IPS-11a (cell line): ENCODE results near the gene PATL2.
"Not testable (repeated sequence)": the region's sequence is repeated elsewhere in the genome, so short reads cannot be mapped to it uniquely, and the experiment has no call there.

Experiments used
- H3K4me3 ChIP-seq: one replicate; pipeline ENCODE4 v1.5.1; 2013; ENCODE audit warnings: low read depth, low read length, control low read depth

Gene PATL2

GRCh38 chr15:44719293-44719999 is 8.3 kb upstream of the PATL2 start:
- no peak overlapping the region for H3K4me3 ChIP-seq

GRCh38 chr15:44718927-44719292 is 7.8 kb upstream of the PATL2 start:
- H3K4me3 ChIP-seq: no peak overlapping the region

GRCh38 chr15:44718180-44718926 is 7.2 kb upstream of the PATL2 start:
- H3K4me3 ChIP-seq: no peak overlapping the region

- H3K4me3 ChIP-seq: no peak overlapping the region
These were observed 6.0 kb upstream of the PATL2 start for GRCh38 chr15:44716983-44717602.

- no peak overlapping the region for H3K4me3 ChIP-seq
These were observed 4.7 kb upstream of the PATL2 start for GRCh38 chr15:44715797-44716334.

GRCh38 chr15:44715142-44715796 is 4.1 kb upstream of the PATL2 start:
- H3K4me3 ChIP-seq: no peak overlapping the region

- H3K4me3 ChIP-seq: no peak overlapping the region
These were observed 2.2 kb upstream of the PATL2 start for GRCh38 chr15:44713006-44713966.

- H3K4me3 ChIP-seq: peak overlapping the region; percentile 83
These were observed 1.4 kb upstream of the PATL2 start for GRCh38 chr15:44712346-44713005.

- H3K4me3 ChIP-seq: peak overlapping the region; percentile 83
These were observed 721 bp upstream of the PATL2 start for GRCh38 chr15:44711743-44712345.

- H3K4me3 ChIP-seq: peak overlapping the region; percentile 83
These were observed 657 bp downstream of the PATL2 start for GRCh38 chr15:44710236-44711095.

GRCh38 chr15:44706946-44707636 is 4.0 kb downstream of the PATL2 start:
- no peak overlapping the region for H3K4me3 ChIP-seq

- no peak overlapping the region for H3K4me3 ChIP-seq
These were observed 4.7 kb downstream of the PATL2 start for GRCh38 chr15:44706401-44706800.

GRCh38 chr15:44705986-44706385 is 5.1 kb downstream of the PATL2 start:
- no peak overlapping the region for H3K4me3 ChIP-seq

GRCh38 chr15:44700676-44701075 is 10.4 kb downstream of the PATL2 start:
- not testable (repeated sequence) for H3K4me3 ChIP-seq

- H3K4me3 ChIP-seq: no peak overlapping the region
These were observed 12.5 kb downstream of the PATL2 start for GRCh38 chr15:44698641-44699040.

GRCh38 chr15:44697014-44697413 is 14.1 kb downstream of the PATL2 start:
- H3K4me3 ChIP-seq: no peak overlapping the region

- H3K4me3 ChIP-seq: no peak overlapping the region
These were observed 15.8 kb downstream of the PATL2 start for GRCh38 chr15:44695294-44695693.

- no peak overlapping the region for H3K4me3 ChIP-seq
These were observed 16.7 kb downstream of the PATL2 start for GRCh38 chr15:44694416-44694815.
